H9 (cell line): ENCODE data around the gene LY6G5C. TPM values are rescaled to one million over a fixed set of nuclear protein-coding genes. Genes with fewer than 3 reads are reported as not detected.
A peak's percentile ranks its signal among the peaks of the same experiment; 100 is the strongest.

Source experiments
- DNase-seq: peaks from one replicate; pipeline ENCODE4 v3.0.0-alpha.2; 2017
- H2AFZ ChIP-seq: one replicate; pipeline ENCODE4 v1.6.1; 2013; ENCODE audit warnings: mild to moderate bottlenecking, low read length, control low read depth, moderate library complexity
- H2AK5ac ChIP-seq: 2 replicates; pipeline ENCODE4 v1.6.1; 2013; ENCODE audit warnings: low read length, control low read depth, mixed read lengths; ENCODE audit not compliant: insufficient read length
- H2BK120ac ChIP-seq: one replicate; pipeline ENCODE4 v1.6.1; 2013; ENCODE audit warnings: low read depth, mild to moderate bottlenecking, low read length, control low read depth, inconsistent platforms; ENCODE audit not compliant: poor library complexity, severe bottlenecking
- H2BK12ac ChIP-seq: 2 replicates; pipeline ENCODE4 v1.6.1; 2013; ENCODE audit warnings: low read length, control low read depth, mixed read lengths, low read depth; ENCODE audit not compliant: insufficient read length
- H2BK15ac ChIP-seq: 2 replicates; pipeline ENCODE4 v1.6.1; 2013; ENCODE audit warnings: low read depth, low read length, control low read depth
- H2BK20ac ChIP-seq: one replicate; pipeline ENCODE4 v1.6.1; 2013; ENCODE audit warnings: low read depth, mild to moderate bottlenecking, low read length, control low read depth, inconsistent platforms; ENCODE audit not compliant: poor library complexity, severe bottlenecking
- H2BK5ac ChIP-seq: 2 replicates; pipeline ENCODE4 v1.6.1; 2013; ENCODE audit warnings: low read length, control low read depth, mixed read lengths; ENCODE audit not compliant: insufficient read length
- H3K14ac ChIP-seq: 2 replicates; pipeline ENCODE4 v1.6.1; 2013; ENCODE audit warnings: low read length, control low read depth; ENCODE audit not compliant: insufficient read depth
- H3K18ac ChIP-seq: 2 replicates; pipeline ENCODE4 v1.6.1; 2013; ENCODE audit warnings: low read depth, mild to moderate bottlenecking, mixed read lengths, low read length, control low read depth; ENCODE audit not compliant: insufficient read length
- H3K23ac ChIP-seq: 2 replicates; pipeline ENCODE4 v1.6.1; 2013; ENCODE audit warnings: low read length, control low read depth, mixed read lengths, low read depth; ENCODE audit not compliant: insufficient read length
- H3K23me2 ChIP-seq: 2 replicates; pipeline ENCODE4 v1.6.1; 2013; ENCODE audit warnings: low read depth, mild to moderate bottlenecking, mixed read lengths, low read length, control low read depth; ENCODE audit not compliant: insufficient read length, poor library complexity, severe bottlenecking
- H3K27ac ChIP-seq: 2 replicates; pipeline ENCODE4 v1.5.1; 2013; ENCODE audit warnings: low read length, control low read depth, mixed read lengths, low read depth; ENCODE audit not compliant: insufficient read length
- H3K27me3 ChIP-seq: 2 replicates; pipeline ENCODE4 v1.6.1; 2013; ENCODE audit warnings: low read length, control low read depth, inconsistent platforms; ENCODE audit not compliant: insufficient read depth
- H3K4ac ChIP-seq: 2 replicates; pipeline ENCODE4 v1.6.1; 2013; ENCODE audit warnings: low read depth, mild to moderate bottlenecking, control low read depth, inconsistent platforms, low read length, moderate library complexity
- H3K4me1 ChIP-seq: 2 replicates; pipeline ENCODE4 v1.6.1; 2013; ENCODE audit warnings: low read length, control low read depth, inconsistent platforms; ENCODE audit not compliant: insufficient read depth
- H3K4me2 ChIP-seq: 2 replicates; pipeline ENCODE4 v1.6.1; 2013; ENCODE audit warnings: low read length, control low read depth, mixed read lengths; ENCODE audit not compliant: insufficient read length, insufficient read depth
- H3K56ac ChIP-seq: 2 replicates; pipeline ENCODE4 v1.6.1; 2013; ENCODE audit warnings: low read depth, mild to moderate bottlenecking, mixed read lengths, low read length, control low read depth; ENCODE audit not compliant: insufficient read length
- H3K79me1 ChIP-seq: 2 replicates; pipeline ENCODE4 v1.6.1; 2013; ENCODE audit warnings: low read depth, mild to moderate bottlenecking, moderate library complexity, low read length, control low read depth, inconsistent platforms; ENCODE audit not compliant: insufficient read depth, poor library complexity, severe bottlenecking
- H3K79me2 ChIP-seq: 2 replicates; pipeline ENCODE4 v1.6.1; 2013; ENCODE audit warnings: low read length, control low read depth, inconsistent platforms; ENCODE audit not compliant: insufficient read depth
- H3K9ac ChIP-seq: 2 replicates; pipeline ENCODE4 v1.6.1; 2013; ENCODE audit warnings: low read length, control low read depth, mixed read lengths; ENCODE audit not compliant: insufficient read length; ENCODE audit errors: extremely low read depth
- H3K9me3 ChIP-seq: one replicate; pipeline ENCODE4 v1.6.1; 2013; ENCODE audit warnings: low read depth, low read length, inconsistent platforms; ENCODE audit not compliant: control insufficient read depth
- H3T11ph ChIP-seq: one replicate; pipeline ENCODE4 v1.6.1; 2013; ENCODE audit warnings: mild to moderate bottlenecking, low read length, control low read depth, inconsistent platforms
- H4K20me1 ChIP-seq: one replicate; pipeline ENCODE4 v1.6.1; 2013; ENCODE audit not compliant: control insufficient read depth, insufficient read length, insufficient read depth
- H4K5ac ChIP-seq: 2 replicates; pipeline ENCODE4 v1.6.1; 2013; ENCODE audit warnings: low read depth, mild to moderate bottlenecking, mixed read lengths, low read length, control low read depth; ENCODE audit not compliant: insufficient read length
- H4K8ac ChIP-seq: replicated peaks from 2 replicates; pipeline ENCODE4 v1.6.1; 2013; ENCODE audit warnings: low read length, control low read depth, mixed read lengths, low read depth; ENCODE audit not compliant: insufficient read length
- H4K91ac ChIP-seq: 2 replicates; pipeline ENCODE4 v1.6.1; 2013; ENCODE audit warnings: low read depth, mild to moderate bottlenecking, moderate library complexity, mixed read lengths, low read length, control low read depth; ENCODE audit not compliant: insufficient read length
- H3K27ac Mint-ChIP-seq, 3 experiments: 2 replicates in 2 of 3; 3 replicates in 1 of 3; pipeline ENCODE4 v1.8.0; 2020 to 2021; ENCODE audit warnings: mixed read lengths in 3 of 3, mild to moderate bottlenecking in 1 of 3, moderate library complexity in 1 of 3
- H3K27me3 Mint-ChIP-seq: 2 replicates; pipeline ENCODE4 v1.8.0; 2021; ENCODE audit warnings: low read depth, mild to moderate bottlenecking, moderate library complexity, mixed read lengths
- H3K36me3 Mint-ChIP-seq, 3 experiments: 2 replicates in 2 of 3; 3 replicates in 1 of 3; pipeline ENCODE4 v1.8.0; 2020 to 2021; ENCODE audit warnings: low read depth in 3 of 3, mixed read lengths in 3 of 3; ENCODE audit not compliant: insufficient read depth in 1 of 3
- H3K4me1 Mint-ChIP-seq, 2 experiments: 2 replicates each; pipeline ENCODE4 v1.8.0; 2020; ENCODE audit warnings: mixed read lengths in 2 of 2
- H3K4me3 Mint-ChIP-seq, 2 experiments: 2 replicates in 1 of 2; 3 replicates in 1 of 2; pipeline ENCODE4 v1.8.0; 2020 to 2021; ENCODE audit warnings: mild to moderate bottlenecking in 2 of 2, mixed read lengths in 2 of 2, moderate library complexity in 1 of 2
- H3K9me3 Mint-ChIP-seq, 2 experiments: 2 replicates in 1 of 2; 3 replicates in 1 of 2; pipeline ENCODE4 v1.8.0; 2020; ENCODE audit warnings: mild to moderate bottlenecking in 2 of 2, mixed read lengths in 2 of 2, moderate library complexity in 1 of 2
- CTCF ChIP-seq: fragments of 200-600 bp; sonication (generic); conservative IDR thresholded peaks from 3 replicates; pipeline ENCODE4 v1.8.0; 2021; ENCODE audit warnings: antibody characterized with exemption, mild to moderate bottlenecking
- WGBS: extraction: QIAGEN DNeasy Blood & Tissue Kit; methylation state at CpG from one replicate; pipeline ENCODE4 v1.1.7; 2013; ENCODE audit warnings: missing lambda C conversion rate, low lambda C conversion rate, mixed read lengths; ENCODE audit not compliant: insufficient read length; ENCODE audit errors: extremely low coverage; 5-methylcytosine and 5-hydroxymethylcytosine counted together
- total RNA-seq: library from RNA; stranded (reverse); gene quantifications from 2 replicates; pipeline ENCODE4 v1.2.1, GENCODE V29; 2021

Gene LY6G5C
- total RNA-seq, 1 experiment from 2014 or later, result 2.2 TPM

DNA sequence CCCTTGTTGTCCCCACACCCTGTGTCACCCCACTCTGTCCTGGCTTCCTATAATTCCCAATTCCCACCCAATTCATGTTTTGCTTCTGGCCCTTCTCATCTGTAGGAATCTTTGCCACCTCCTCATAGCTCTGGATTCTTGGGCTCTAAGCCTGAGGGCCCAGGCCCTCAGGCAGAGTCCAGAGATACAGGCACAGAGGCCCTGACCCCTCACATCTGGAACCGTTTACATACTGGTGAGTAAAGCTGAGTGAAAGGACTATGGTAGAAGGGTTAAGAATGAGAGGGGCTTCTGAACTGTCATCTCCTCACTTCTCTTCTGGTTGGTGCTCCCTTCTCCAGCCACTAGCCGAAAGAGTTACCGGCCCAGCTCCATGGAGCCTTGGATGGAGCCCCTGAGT is 46.7 kb downstream of the LY6G5C start:
- H3K23me2 ChIP-seq, result no peaks in the 10 kb centered on the region
- H3K9me3 ChIP-seq, result no peaks in the 10 kb centered on the region
- no peak overlapping the region for H4K91ac ChIP-seq
- Mint-ChIP-seq H3K27ac (peak overlapping the region in 2 of 3 experiments; percentile 72 to 90; a peak in 4 of 7 replicates), H3K9me3 (no peaks in the 10 kb centered on the region), H3K4me1 (0 out of 4 replicates have a peak, but pooled peaks cover 0 to 3% of the 10 kb centered on the region in 2 experiments), H3K4me3 (no peak overlapping the region), H3K27me3 (no peaks in the 10 kb centered on the region), H3K36me3 (peaks cover 70 to 98% (median 93%) of the 10 kb centered on the region in 3 experiments)
- H3K18ac ChIP-seq, result no peak overlapping the region
- no peak overlapping the region for H2AK5ac ChIP-seq
- no peak overlapping the region for H2BK120ac ChIP-seq
- no peak for TF ChIP-seq CTCF
- H2BK12ac ChIP-seq, result no peak overlapping the region
- H2BK15ac ChIP-seq, result no peak overlapping the region
- WGBS, result no CpG with 5 or more reads among the region's 3 CpGs
- H3K4me1 ChIP-seq, result no peaks in the 10 kb centered on the region
- H4K8ac ChIP-seq, result no peak overlapping the region
- H3K4me2 ChIP-seq, result no peak overlapping the region
- peaks cover 2% of the 10 kb centered on the region for H4K20me1 ChIP-seq
- H2AFZ ChIP-seq, result no peak overlapping the region
- H3K4ac ChIP-seq, result no peak overlapping the region
- H3K79me1 ChIP-seq, result no peaks in the 10 kb centered on the region
- no peak overlapping the region for H3K56ac ChIP-seq
- H3K9ac ChIP-seq, result no peak overlapping the region
- no peaks in the 10 kb centered on the region for H3K27me3 ChIP-seq
- H3K79me2 ChIP-seq, result no peaks in the 10 kb centered on the region
- no peak overlapping the region for H3T11ph ChIP-seq
- no peak overlapping the region for H2BK20ac ChIP-seq
- H3K23ac ChIP-seq, result no peak overlapping the region
- DNase-seq, result no peak
- no peak overlapping the region for H3K14ac ChIP-seq
- no peak overlapping the region for H2BK5ac ChIP-seq
- H4K5ac ChIP-seq, result no peak overlapping the region
- H3K27ac ChIP-seq, result no peak overlapping the region
